K562 (cell line): ENCODE results near the gene PPP1R37. TPM values are rescaled to one million over a fixed set of nuclear protein-coding genes. Genes with fewer than 3 reads are reported as not detected.

Source experiments
- ATAC-seq: fragments of 200-7000 bp; cut with Tn5 transposase; 3 replicates; pipeline ENCODE4 v1.9.1; 2020; ENCODE audit warnings: moderate library complexity
- BruUV-seq: library from RNA; stranded (reverse); fragments of 400-500 nt; replicated peaks from 2 replicates; lab custom pipeline; 2021; lab: Mats Ljungman, UMichigan
- CTCF ChIA-PET: fragments of 300-600 bp; formaldehyde crosslinking; extraction: SDS; loops from one replicate; lab custom pipeline; 2021; ENCODE audit warnings: low intra/inter-chr PET ratio; lab: Yijun Ruan, JAX
- POLR2A ChIA-PET: fragments of 300-600, 350-650 bp; sonication (Branson Sonifier 250); formaldehyde crosslinking; extraction: SDS; loops from one replicate; lab custom pipeline; 2021; ENCODE audit warnings: antibody characterized with exemption, inconsistent platforms; lab: Yijun Ruan, JAX
- DNase-seq, 4 experiments: peaks; one replicate each; pipeline versions ENCODE4 v3.0.0 to v3.0.0-alpha.2; 2011 to 2018; ENCODE audit warnings: low spot score in 3 of 4, mixed read lengths in 3 of 4; ENCODE audit errors: extremely low read depth in 1 of 4
- FAIRE-seq: peaks from 2 replicates; lab custom pipeline; 2011; peaks lifted over from hg19 to GRCh38; lab: Jason Lieb, UNC
- H2AFZ ChIP-seq: 2 replicates; pipeline ENCODE4 v1.6.0; 2011; ENCODE audit warnings: low read depth, low read length, control low read depth, inconsistent platforms
- H3K27ac ChIP-seq: fragments of 200-600 bp; 3 replicates; pipeline ENCODE4 v1.8.0; 2011; ENCODE audit warnings: low read depth, mild to moderate bottlenecking, control low read depth, inconsistent platforms, low read length, moderate library complexity, mixed read lengths; ENCODE audit errors: extremely low read depth
- H3K27me3 ChIP-seq, 2 experiments: fragments of 300-600 bp in 1 of 2; 2 replicates in 1 of 2; 3 replicates in 1 of 2; pipeline versions ENCODE4 v1.6.0 to v1.8.0; 2011; ENCODE audit warnings: inconsistent platforms in 2 of 2, low read length in 2 of 2, mild to moderate bottlenecking in 1 of 2, mixed read lengths in 1 of 2, moderate library complexity in 1 of 2; ENCODE audit not compliant: control insufficient read depth in 2 of 2, insufficient read depth in 2 of 2
- H3K36me3 ChIP-seq: fragments of 300-600 bp; 3 replicates; pipeline ENCODE4 v1.8.0; 2011; ENCODE audit warnings: mild to moderate bottlenecking, low read length, inconsistent platforms; ENCODE audit not compliant: control insufficient read depth, insufficient read depth
- H3K4me1 ChIP-seq, 2 experiments: fragments of 200-600 bp in 1 of 2; replicated peaks in 1 of 2; 2 replicates in 1 of 2; 3 replicates in 1 of 2; pipeline versions ENCODE4 v1.5.1 to v1.8.0; 2011; ENCODE audit warnings: inconsistent platforms in 2 of 2, low read length in 2 of 2, mild to moderate bottlenecking in 1 of 2, mixed read lengths in 1 of 2, moderate library complexity in 1 of 2; ENCODE audit not compliant: control insufficient read depth in 2 of 2, insufficient read depth in 2 of 2
- H3K4me2 ChIP-seq: 2 replicates; pipeline ENCODE4 v1.6.1; 2011; ENCODE audit warnings: low read length, control low read depth, inconsistent platforms, mixed read lengths; ENCODE audit not compliant: insufficient read depth
- H3K4me3 ChIP-seq: fragments of 200-600 bp; sonication (generic), shearing (Covaris generic); 2 replicates; pipeline ENCODE4 v1.5.1; 2016; ENCODE audit warnings: control low read depth, inconsistent platforms
- H3K79me2 ChIP-seq: fragments of 200-600 bp; 3 replicates; pipeline ENCODE4 v1.8.0; 2011; ENCODE audit warnings: low read length, inconsistent platforms; ENCODE audit not compliant: control insufficient read depth, insufficient read depth
- H3K9ac ChIP-seq, 2 experiments: 2 replicates each; pipeline versions ENCODE4 v1.6.0 to v1.6.1; 2011; ENCODE audit warnings: low read depth in 2 of 2, low read length in 2 of 2, control low read depth in 1 of 2, inconsistent platforms in 1 of 2, mild to moderate bottlenecking in 1 of 2, mixed read lengths in 1 of 2; ENCODE audit not compliant: insufficient read depth in 1 of 2
- H3K9me1 ChIP-seq: one replicate; pipeline ENCODE4 v1.6.0; 2011; ENCODE audit warnings: inconsistent platforms, mild to moderate bottlenecking, low read length, moderate library complexity; ENCODE audit not compliant: control insufficient read depth, insufficient read depth
- H3K9me3 ChIP-seq: replicated peaks from 2 replicates; pipeline ENCODE4 v1.5.1; 2011; ENCODE audit warnings: low read depth, low read length, inconsistent platforms; ENCODE audit not compliant: control insufficient read depth, insufficient read depth
- H4K20me1 ChIP-seq: replicated peaks from 2 replicates; pipeline ENCODE4 v1.6.1; 2011; ENCODE audit warnings: low read length, inconsistent platforms, mixed read lengths; ENCODE audit not compliant: control insufficient read depth, insufficient read depth
- SIN3A ChIP-seq, 2 experiments: fragments of 150-350 bp in 1 of 2; IDR thresholded peaks; 2 replicates each; pipeline ENCODE4 v1.6.1; 2011 to 2016; ENCODE audit warnings: borderline replicate concordance in 2 of 2, low read depth in 2 of 2, low read length in 2 of 2, mild to moderate bottlenecking in 2 of 2, moderate library complexity in 2 of 2; ENCODE audit not compliant: control insufficient read depth in 1 of 2
- TGIF2 ChIP-seq: sonication (generic); formaldehyde crosslinking; IDR thresholded peaks from 2 replicates; pipeline ENCODE4 v1.8.1; 2022; ENCODE audit warnings: mild to moderate bottlenecking, missing genetic modification reagents, moderate library complexity
- ZNF232 ChIP-seq: sonication (generic); formaldehyde crosslinking; IDR thresholded peaks from 2 replicates; pipeline ENCODE4 v1.8.0; 2022; ENCODE audit warnings: mild to moderate bottlenecking, missing genetic modification reagents
- WGBS: fragments of 100-300 bp; shearing (Covaris generic); methylation state at CpG from one replicate; pipeline ENCODE4 v1.1.6; 2016; ENCODE audit warnings: low coverage, mixed read lengths; ENCODE audit not compliant: insufficient coverage; ENCODE audit errors: missing lambda C conversion rate; 5-methylcytosine and 5-hydroxymethylcytosine counted together
- in situ Hi-C: fragments of 300-500 bp; cut with MboI; formaldehyde crosslinking; loops from 4 replicates; pipeline ENCODE4 v1.15.0; 2018; ENCODE audit warnings: inconsistent platforms, mixed read lengths
- intact Hi-C: fragments of 100-400 bp; cut with micrococcal nuclease; formaldehyde crosslinking; loops from 2 replicates; pipeline ENCODE4 v1.14.2; 2022
- polyA plus RNA-seq, 8 experiments: library from polyadenylated mRNA; depleted of rRNA in 4 of 8; stranded (reverse) in 5 of 8; unstranded in 3 of 8; fragments of >200 nt; fragmentation: Nextera tagmentation in 2 of 8; fragmentation: Illumina TruSeq in 1 of 8; extraction: Ambion mirVana in 2 of 8; extraction: Trizol in 1 of 8; gene quantifications; 2 replicates each; pipeline versions ENCODE4 v1.2.1 to v1.2.3, GENCODE V29; 2011 to 2014; ENCODE audit warnings: inconsistent platforms in 1 of 8, missing spikeins in 1 of 8
- total RNA-seq, 7 experiments: library from RNA; depleted of rRNA in 6 of 7; stranded (reverse); fragments of >200 nt in 6 of 7; fragmentation: Illumina TruSeq in 2 of 7; extraction: Trizol in 2 of 7; gene quantifications; 2 replicates each; pipeline versions ENCODE4 v1.2.1 to v1.2.3, GENCODE V29; 2011 to 2021; ENCODE audit warnings: low replicate concordance in 1 of 7
- TF ChIP-seq, protein P1 (sequence below): sonication (generic); IDR thresholded peaks from 2 replicates; pipeline ENCODE4 v1.6.1; 2016
- TF ChIP-seq, protein P2 (sequence below): sonication (generic); formaldehyde crosslinking; IDR thresholded peaks from 2 replicates; pipeline ENCODE4 v1.8.0; 2022; ENCODE audit warnings: missing genetic modification reagents, mild to moderate bottlenecking, moderate library complexity, borderline replicate concordance

Gene PPP1R37
- total and polyA plus RNA-seq, 9 of the 15 experiments (the other 6 are each of a cell fraction or from before 2014, with no cell fraction given): 0.04 to 20.3 (median 7.3) TPM

DNA sequence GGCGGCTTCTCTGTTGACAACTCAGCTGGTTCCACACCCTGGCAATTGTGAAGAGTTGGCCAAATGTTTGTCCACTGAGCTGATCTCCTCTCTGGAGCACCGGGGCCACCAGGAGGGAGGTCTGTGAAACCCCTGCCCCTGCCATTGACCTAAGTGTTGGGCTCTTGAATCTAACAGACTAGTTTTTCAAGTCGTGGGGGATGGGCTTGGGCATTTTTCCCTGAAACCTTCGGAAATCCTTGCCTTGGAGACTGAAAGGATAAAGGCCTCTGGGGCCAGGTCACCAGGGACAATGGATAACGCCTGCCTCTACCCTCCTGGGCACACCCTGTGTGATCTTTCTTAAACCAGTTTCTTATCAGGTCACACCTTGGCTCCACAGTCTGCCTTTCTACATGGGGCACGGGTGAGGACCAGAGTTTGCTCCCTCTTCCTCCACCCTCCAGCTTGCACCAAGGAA, 13.0 kb upstream of the PPP1R37 start:
- CTCF ChIA-PET: interaction anchor here (0.5 to 0.6 kb wide), 2 partner anchors 99 to 260 kb away, joined by 3 to 4 read pairs; partner anchors contain the start of gene KLC3
- Histone ChIP-seq H3K27me3 (no peaks in the 10 kb centered on the region), H4K20me1 (no peaks in the 10 kb centered on the region; the same call in 1 of the 2 replicates), H3K27ac (peak overlapping the region; percentile 90), H3K9me1 (no peaks in the 10 kb centered on the region), H3K36me3 (peaks cover 34% of the 10 kb centered on the region; the same call in 2 of the 3 replicates), H3K9ac (peak overlapping the region; percentile 97 to 100), H3K4me1 (peaks cover 23 to 46% of the 10 kb centered on the region in 2 experiments), H3K9me3 (no peaks in the 10 kb centered on the region), H3K79me2 (peaks cover 66% of the 10 kb centered on the region), H3K4me2 (peak overlapping the region; percentile 89), H3K4me3 (peak overlapping the region; percentile 92), H2AFZ (no peak overlapping the region)
- peak in 2 of 4 experiments; percentile 34 to 41 for DNase-seq
- TF ChIP-seq ZNF232 (CRISPR knock-in tag): 0 out of 2 replicates have a peak, but pooled peaks have one; percentile 26
- peak; percentile 21 to 26; a peak in 1 of 4 replicates for TF ChIP-seq SIN3A (IDR thresholded peaks at IDR 0.05; ENCODE audit: borderline replicate concordance in 2 of 2, control insufficient read depth in 1 of 2, low read depth in 2 of 2, low read length in 2 of 2)
- TF ChIP-seq TGIF2: no peak
- TF ChIP-seq, protein P1, sequence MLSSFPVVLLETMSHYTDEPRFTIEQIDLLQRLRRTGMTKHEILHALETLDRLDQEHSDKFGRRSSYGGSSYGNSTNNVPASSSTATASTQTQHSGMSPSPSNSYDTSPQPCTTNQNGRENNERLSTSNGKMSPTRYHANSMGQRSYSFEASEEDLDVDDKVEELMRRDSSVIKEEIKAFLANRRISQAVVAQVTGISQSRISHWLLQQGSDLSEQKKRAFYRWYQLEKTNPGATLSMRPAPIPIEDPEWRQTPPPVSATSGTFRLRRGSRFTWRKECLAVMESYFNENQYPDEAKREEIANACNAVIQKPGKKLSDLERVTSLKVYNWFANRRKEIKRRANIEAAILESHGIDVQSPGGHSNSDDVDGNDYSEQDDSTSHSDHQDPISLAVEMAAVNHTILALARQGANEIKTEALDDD: 0 out of 2 replicates have a peak, but pooled peaks have one; percentile 21
- TF ChIP-seq, protein P2, sequence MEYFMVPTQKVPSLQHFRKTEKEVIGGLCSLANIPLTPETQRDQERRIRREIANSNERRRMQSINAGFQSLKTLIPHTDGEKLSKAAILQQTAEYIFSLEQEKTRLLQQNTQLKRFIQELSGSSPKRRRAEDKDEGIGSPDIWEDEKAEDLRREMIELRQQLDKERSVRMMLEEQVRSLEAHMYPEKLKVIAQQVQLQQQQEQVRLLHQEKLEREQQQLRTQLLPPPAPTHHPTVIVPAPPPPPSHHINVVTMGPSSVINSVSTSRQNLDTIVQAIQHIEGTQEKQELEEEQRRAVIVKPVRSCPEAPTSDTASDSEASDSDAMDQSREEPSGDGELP (CRISPR knock-in tag): peak; percentile 69
- BruUV-seq: no TSS peak
- in situ Hi-C loops: no loop called here
- no peak for ATAC-seq
- 0% methylated on average over 6 of the region's 6 CpGs for WGBS
- no peak for FAIRE-seq
- intact Hi-C loops: no loop called here
- POLR2A ChIA-PET: interaction anchor here (0.7 to 0.9 kb wide), 2 partner anchors 13 to 112 kb away, joined by 3 read pairs; no protein-coding TSS in a partner anchor
